Smooth muscle cell (in vitro differentiated cells): ENCODE results near the gene GLT1D1. TPM values are rescaled to one million over a fixed set of nuclear protein-coding genes. Genes with fewer than 3 reads are reported as not detected.

Experiments
- DNase-seq: peaks from one replicate; lab custom pipeline; 2025; ENCODE audit not compliant: unreplicated experiment; lab: John Stamatoyannopoulos, UW
- H2AFZ ChIP-seq: fragments of 200-600 bp; sonication (generic); 2 replicates; pipeline ENCODE4 v1.6.0; 2016; ENCODE audit warnings: antibody characterized with exemption, low read depth, mild to moderate bottlenecking
- H3F3A ChIP-seq: fragments of 200-600 bp; sonication (generic); 2 replicates; pipeline ENCODE4 v1.6.0; 2017; ENCODE audit warnings: antibody characterized with exemption, low read depth
- H3K27ac ChIP-seq: fragments of 200-600 bp; sonication (generic); 2 replicates; pipeline ENCODE4 v1.5.1; 2016; ENCODE audit warnings: low read depth, mild to moderate bottlenecking
- H3K27me3 ChIP-seq: fragments of 200-600 bp; sonication (generic); 2 replicates; pipeline ENCODE4 v1.6.1; 2016; ENCODE audit warnings: low read depth, mild to moderate bottlenecking
- H3K36me3 ChIP-seq: fragments of 200-600 bp; sonication (generic); 2 replicates; pipeline ENCODE4 v1.5.1; 2016; ENCODE audit warnings: low read depth
- H3K4me1 ChIP-seq: fragments of 200-600 bp; sonication (generic); 2 replicates; pipeline ENCODE4 v1.5.1; 2016; ENCODE audit warnings: low read depth
- H3K4me2 ChIP-seq: fragments of 200-600 bp; sonication (generic); 2 replicates; pipeline ENCODE4 v1.6.0; 2016; ENCODE audit warnings: mild to moderate bottlenecking
- H3K4me3 ChIP-seq: fragments of 200-600 bp; sonication (generic); 2 replicates; pipeline ENCODE4 v1.5.1; 2016; ENCODE audit warnings: mild to moderate bottlenecking
- H3K79me2 ChIP-seq: fragments of 200-600 bp; sonication (generic); 2 replicates; pipeline ENCODE4 v1.6.0; 2016; ENCODE audit warnings: low read depth, mild to moderate bottlenecking
- H3K9ac ChIP-seq: fragments of 200-600 bp; sonication (generic); 2 replicates; pipeline ENCODE4 v1.6.0; 2016; ENCODE audit warnings: low read depth
- H3K9me3 ChIP-seq: fragments of 200-600 bp; sonication (generic); replicated peaks from 2 replicates; pipeline ENCODE4 v1.5.1; 2016; ENCODE audit warnings: low read depth
- H4K20me1 ChIP-seq: fragments of 200-600 bp; sonication (generic); 2 replicates; pipeline ENCODE4 v1.6.0; 2016; ENCODE audit warnings: low read depth
- WGBS: methylation state at CpG from one replicate; pipeline ENCODE4 v1.1.7; 2016; ENCODE audit warnings: low lambda C conversion rate; 5-methylcytosine and 5-hydroxymethylcytosine counted together
- polyA plus RNA-seq: library from polyadenylated mRNA; unstranded; fragments of >200 nt; fragmentation: Nextera tagmentation; extraction: Ambion mirVana; gene quantifications from 2 replicates; pipeline ENCODE4 v1.2.1, GENCODE V29; 2016
- total RNA-seq: library from RNA; depleted of rRNA; stranded (reverse); fragments of >200 nt; gene quantifications from 2 replicates; pipeline ENCODE4 v1.2.3, GENCODE V29; 2014
- TF ChIP-seq, protein P1 (sequence below): fragments of 200-600 bp; sonication (generic); IDR thresholded peaks from 2 replicates; pipeline ENCODE4 v1.5.1; 2017; ENCODE audit warnings: borderline replicate concordance, mild to moderate bottlenecking, antibody characterized with exemption; ENCODE audit not compliant: insufficient read depth, poor library complexity, severe bottlenecking

GLT1D1 gene
- total and polyA plus RNA-seq, 2 experiments from 2014 or later, result 0.07 to 0.18 TPM

DNA sequence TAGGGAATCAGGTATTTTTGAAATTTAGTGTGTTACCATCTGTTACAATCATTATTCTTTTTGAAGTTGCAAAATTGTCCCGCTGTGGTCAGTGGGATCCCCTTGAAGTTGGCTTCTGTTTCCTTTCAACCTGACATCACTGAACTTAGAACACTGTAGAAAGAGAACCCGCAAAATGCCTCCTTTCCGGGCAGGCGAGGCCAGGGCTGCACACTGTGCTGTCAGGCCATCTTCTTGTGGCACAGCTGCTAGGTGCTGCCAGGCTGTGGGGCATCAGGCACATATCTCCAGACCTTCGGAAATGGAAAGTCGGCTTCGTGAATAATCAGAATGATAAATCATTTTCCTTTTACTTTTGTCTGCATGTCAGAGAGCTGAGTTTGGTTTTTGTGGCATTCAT lies 103.5 kb downstream of the GLT1D1 start:
- Histone ChIP-seq H3K9ac (no peak overlapping the region), H3K79me2 (no peaks in the 10 kb centered on the region), H3K4me2 (no peak overlapping the region), H4K20me1 (no peaks in the 10 kb centered on the region), H2AFZ (no peak overlapping the region), H3F3A (no peaks in the 10 kb centered on the region), H3K36me3 (no peaks in the 10 kb centered on the region), H3K4me1 (no peaks in the 10 kb centered on the region), H3K4me3 (no peak overlapping the region), H3K9me3 (no peaks in the 10 kb centered on the region), H3K27me3 (no peaks in the 10 kb centered on the region), H3K27ac (no peak overlapping the region)
- TF ChIP-seq, protein P1, sequence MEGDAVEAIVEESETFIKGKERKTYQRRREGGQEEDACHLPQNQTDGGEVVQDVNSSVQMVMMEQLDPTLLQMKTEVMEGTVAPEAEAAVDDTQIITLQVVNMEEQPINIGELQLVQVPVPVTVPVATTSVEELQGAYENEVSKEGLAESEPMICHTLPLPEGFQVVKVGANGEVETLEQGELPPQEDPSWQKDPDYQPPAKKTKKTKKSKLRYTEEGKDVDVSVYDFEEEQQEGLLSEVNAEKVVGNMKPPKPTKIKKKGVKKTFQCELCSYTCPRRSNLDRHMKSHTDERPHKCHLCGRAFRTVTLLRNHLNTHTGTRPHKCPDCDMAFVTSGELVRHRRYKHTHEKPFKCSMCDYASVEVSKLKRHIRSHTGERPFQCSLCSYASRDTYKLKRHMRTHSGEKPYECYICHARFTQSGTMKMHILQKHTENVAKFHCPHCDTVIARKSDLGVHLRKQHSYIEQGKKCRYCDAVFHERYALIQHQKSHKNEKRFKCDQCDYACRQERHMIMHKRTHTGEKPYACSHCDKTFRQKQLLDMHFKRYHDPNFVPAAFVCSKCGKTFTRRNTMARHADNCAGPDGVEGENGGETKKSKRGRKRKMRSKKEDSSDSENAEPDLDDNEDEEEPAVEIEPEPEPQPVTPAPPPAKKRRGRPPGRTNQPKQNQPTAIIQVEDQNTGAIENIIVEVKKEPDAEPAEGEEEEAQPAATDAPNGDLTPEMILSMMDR, result no peak
- WGBS, result 77% methylated on average over 7 of the region's 7 CpGs
- no peak for DNase-seq

- H2AFZ ChIP-seq, result no peak overlapping the region
These were observed 106.6 kb downstream of the GLT1D1 start for GRCh38 chr12:128959901-128960300.

DNA sequence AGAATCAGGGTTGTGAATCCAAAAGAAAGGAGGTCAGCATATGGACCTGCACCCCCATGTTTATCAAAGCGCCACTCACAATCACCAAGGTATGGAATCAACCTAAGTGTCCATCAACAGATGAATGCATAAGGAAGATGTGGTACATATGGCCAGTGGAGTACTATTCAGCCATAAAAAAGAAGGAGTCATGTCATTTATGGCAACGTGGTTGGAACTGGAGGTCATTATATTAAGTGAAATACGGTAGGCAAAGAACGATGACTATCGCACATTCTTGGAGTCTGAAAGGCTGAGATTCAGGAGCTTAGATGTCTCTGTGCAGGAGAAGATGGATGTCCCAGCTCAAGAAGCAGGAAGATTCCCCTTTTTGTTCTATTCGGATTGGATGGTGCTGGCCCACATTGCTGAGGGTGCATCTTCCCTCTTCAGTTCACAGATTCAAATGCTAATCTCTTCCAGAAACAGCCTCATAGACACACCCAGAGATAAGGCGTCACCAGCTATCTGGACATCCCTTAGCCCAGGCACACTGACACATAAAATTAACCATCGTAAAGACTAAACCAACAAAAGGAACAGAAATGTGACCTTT lies 108.1 kb downstream of the GLT1D1 start:
- no peak overlapping the region for H3K4me3 ChIP-seq
- no peak overlapping the region for H2AFZ ChIP-seq
- H3K9me3 ChIP-seq, result no peaks in the 10 kb centered on the region
- H3F3A ChIP-seq, result no peaks in the 10 kb centered on the region
- DNase-seq, result no peak
- H4K20me1 ChIP-seq, result no peaks in the 10 kb centered on the region
- no peak overlapping the region for H3K4me2 ChIP-seq
- TF ChIP-seq, protein P1, result no peak
- no peaks in the 10 kb centered on the region for H3K79me2 ChIP-seq
- 67% methylated on average over 8 of the region's 8 CpGs for WGBS
- no peak overlapping the region for H3K9ac ChIP-seq
- H3K27ac ChIP-seq, result no peak overlapping the region
- no peaks in the 10 kb centered on the region for H3K36me3 ChIP-seq
- H3K4me1 ChIP-seq, result no peaks in the 10 kb centered on the region
- peaks cover 8% of the 10 kb centered on the region for H3K27me3 ChIP-seq

More at GRCh38 chr12:128959901-128960300, 106.6 kb downstream of the GLT1D1 start:
- Histone ChIP-seq H3K9me3 (no peaks in the 10 kb centered on the region), H3K9ac (no peak overlapping the region), H3K36me3 (no peaks in the 10 kb centered on the region), H3K4me3 (no peak overlapping the region), H3K4me1 (no peaks in the 10 kb centered on the region), H3K79me2 (no peaks in the 10 kb centered on the region), H3K27me3 (no peaks in the 10 kb centered on the region), H3K27ac (no peak overlapping the region), H4K20me1 (no peaks in the 10 kb centered on the region), H3K4me2 (no peak overlapping the region), H3F3A (no peaks in the 10 kb centered on the region)
- no peak for DNase-seq
- WGBS, result 86% methylated on average over 16 of the region's 16 CpGs
- TF ChIP-seq, protein P1, result no peak

DNA sequence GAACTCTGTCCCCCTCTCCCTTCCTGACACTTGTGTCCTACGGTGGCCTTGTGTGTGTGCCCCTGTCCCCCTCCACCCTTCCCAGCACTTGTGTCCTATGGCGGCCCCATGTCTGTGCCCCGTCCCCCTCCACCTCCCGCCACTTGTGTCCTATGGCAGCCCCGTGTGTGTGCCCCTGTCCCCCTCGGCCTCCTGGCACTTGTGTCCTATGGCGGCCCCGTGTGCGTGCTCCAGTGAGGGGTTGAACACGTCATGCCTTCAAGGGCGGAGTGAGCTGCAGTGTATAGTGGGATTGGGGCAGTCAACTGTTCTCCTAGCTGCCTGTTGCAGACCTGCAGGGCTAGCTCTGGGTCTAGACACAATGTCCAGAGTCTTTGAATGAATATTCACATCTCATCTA lies 108.7 kb downstream of the GLT1D1 start:
- no peaks in the 10 kb centered on the region for H3K4me1 ChIP-seq
- 94% methylated on average over 8 of the region's 11 CpGs for WGBS

More for the DNA sequence above, 108.7 kb downstream of the GLT1D1 start:
- H3K27ac ChIP-seq, result no peak overlapping the region
- no peak overlapping the region for H2AFZ ChIP-seq
- no peak overlapping the region for H3K4me2 ChIP-seq
- no peaks in the 10 kb centered on the region for H3K9me3 ChIP-seq
- H3K79me2 ChIP-seq, result no peaks in the 10 kb centered on the region
- no peak for DNase-seq
- no peaks in the 10 kb centered on the region for H3K36me3 ChIP-seq
- H3K27me3 ChIP-seq, result peaks cover 13% of the 10 kb centered on the region
- no peaks in the 10 kb centered on the region for H4K20me1 ChIP-seq
- TF ChIP-seq, protein P1, result no peak
- no peak overlapping the region for H3K4me3 ChIP-seq
- H3F3A ChIP-seq, result no peaks in the 10 kb centered on the region
- H3K9ac ChIP-seq, result no peak overlapping the region
